ENCODE results near the gene DEPDC1B.

Gene DEPDC1B

DNA sequence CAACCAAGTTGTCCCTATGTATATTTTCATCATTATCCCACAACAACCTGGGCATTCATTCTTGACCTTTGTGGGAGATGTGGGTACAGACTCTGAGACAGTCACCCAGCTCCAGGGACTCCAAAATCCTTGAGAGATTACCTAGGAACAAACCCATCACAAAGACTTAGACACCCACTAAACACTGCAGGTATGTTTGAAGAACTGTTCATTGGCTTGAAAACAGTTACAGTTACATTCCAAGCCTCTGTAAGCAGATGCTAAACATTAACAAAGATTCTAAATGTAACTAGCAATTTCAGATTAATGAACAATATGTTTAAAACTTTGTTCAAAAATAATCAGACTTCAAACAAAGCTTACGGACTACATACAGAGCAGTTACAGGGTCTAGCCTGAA lies 24.7 kb downstream of the DEPDC1B start:
- H3K4me3 ChIP-seq (ENCODE audit: low read depth in 1 of 2, low read length in 2 of 2) = no peak overlapping the region
- no peak overlapping the region for H2AFZ ChIP-seq (ENCODE audit: low read depth, low read length)
- no peaks in the 10 kb centered on the region for H3K4me1 ChIP-seq (ENCODE audit: insufficient read depth, low read length)
- H3K79me2 ChIP-seq (ENCODE audit: insufficient read depth, low read length) = peaks cover 86% of the 10 kb centered on the region
- TF ChIP-seq EZH2 (IDR thresholded peaks at IDR 0.05; ENCODE audit: borderline replicate concordance, low read depth, low read length, severe bottlenecking) (no peak), CTCF (IDR thresholded peaks at IDR 0.05; ENCODE audit: borderline replicate concordance, extremely low read depth, low read length, poor library complexity, severe bottlenecking) (no peak)
- no peak overlapping the region for H3K27ac ChIP-seq (ENCODE audit: low read length)
- H3K27me3 ChIP-seq (ENCODE audit: insufficient read depth, low read length, poor library complexity) = no peaks in the 10 kb centered on the region
- H3K36me3 ChIP-seq (ENCODE audit: insufficient read depth, low read length) = peaks cover 13% of the 10 kb centered on the region; the same call in 1 of the 2 replicates
- ATAC-seq (ENCODE audit: insufficient read depth, low read depth) (no peak), DNase-seq (no peak)
- no peak overlapping the region for H3K9ac ChIP-seq (ENCODE audit: low read depth, low read length)
- no peak overlapping the region for H3K4me2 ChIP-seq (ENCODE audit: insufficient read depth, low read length)
- peaks cover 41% of the 10 kb centered on the region for H4K20me1 ChIP-seq (ENCODE audit: insufficient read depth, low read length)
- H3K9me3 ChIP-seq (ENCODE audit: insufficient read depth, low read length, severe bottlenecking) = no peaks in the 10 kb centered on the region

DNA sequence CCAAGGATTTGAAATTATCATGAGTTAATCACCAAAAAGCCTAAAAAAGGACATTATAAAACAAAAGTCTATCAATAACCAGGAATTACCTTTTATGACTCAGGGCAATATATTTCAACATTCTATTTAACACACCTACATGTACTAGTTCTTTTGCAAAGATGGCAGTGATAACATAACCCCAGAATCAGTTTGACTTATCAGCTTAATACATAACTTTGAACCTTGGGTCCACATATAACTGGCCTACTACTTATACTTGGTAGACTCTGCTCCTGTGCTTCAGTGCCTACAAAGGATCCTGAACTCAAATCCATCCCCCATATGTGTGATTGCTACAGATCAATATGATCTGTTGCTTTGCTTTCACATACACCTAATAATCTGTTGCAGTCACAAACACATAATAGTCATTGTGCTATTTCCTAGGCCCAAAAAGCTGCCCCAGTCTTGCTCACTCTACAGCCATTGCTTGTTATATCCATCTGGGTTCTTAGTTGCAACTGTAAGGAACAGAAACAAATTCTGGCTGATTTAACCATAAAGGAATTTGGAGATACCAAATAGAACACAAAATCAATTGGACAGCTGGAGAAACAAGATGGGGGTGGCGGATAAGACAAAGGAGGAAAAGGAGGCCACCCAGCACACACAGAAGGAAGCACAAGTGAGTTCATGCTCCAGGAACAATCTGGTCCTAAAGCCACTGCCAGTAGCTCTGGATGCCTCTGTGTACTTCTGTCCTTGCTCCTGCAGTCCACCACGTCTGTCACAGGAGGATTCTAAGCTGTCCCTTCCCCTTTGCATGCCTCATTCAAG lies 25.5 kb downstream of the DEPDC1B start:
- H3K27ac ChIP-seq (ENCODE audit: low read length) = no peak overlapping the region
- no peak for TF ChIP-seq CTCF (IDR thresholded peaks at IDR 0.05; ENCODE audit: borderline replicate concordance, extremely low read depth, low read length, poor library complexity, severe bottlenecking)
- TF ChIP-seq EZH2 (IDR thresholded peaks at IDR 0.05; ENCODE audit: borderline replicate concordance, low read depth, low read length, severe bottlenecking) = no peak
- no peak overlapping the region for H3K9ac ChIP-seq (ENCODE audit: low read depth, low read length)
- DNase-seq (no peak), ATAC-seq (ENCODE audit: insufficient read depth, low read depth) (no peak)
- peaks cover 80% of the 10 kb centered on the region for H3K79me2 ChIP-seq (ENCODE audit: insufficient read depth, low read length)
- no peaks in the 10 kb centered on the region for H3K4me1 ChIP-seq (ENCODE audit: insufficient read depth, low read length)
- peaks cover 42% of the 10 kb centered on the region for H4K20me1 ChIP-seq (ENCODE audit: insufficient read depth, low read length)
- peaks cover 13% of the 10 kb centered on the region; the same call in 1 of the 2 replicates for H3K36me3 ChIP-seq (ENCODE audit: insufficient read depth, low read length)
- no peak overlapping the region for H3K4me3 ChIP-seq (ENCODE audit: low read depth in 1 of 2, low read length in 2 of 2)
- no peaks in the 10 kb centered on the region for H3K27me3 ChIP-seq (ENCODE audit: insufficient read depth, low read length, poor library complexity)
- H3K9me3 ChIP-seq (ENCODE audit: insufficient read depth, low read length, severe bottlenecking) = no peaks in the 10 kb centered on the region
- H3K4me2 ChIP-seq (ENCODE audit: insufficient read depth, low read length) = no peak overlapping the region
- H2AFZ ChIP-seq (ENCODE audit: low read depth, low read length) = no peak overlapping the region

GRCh38 chr5:60673334-60673733 lies 26.6 kb downstream of the DEPDC1B start:
- no peak overlapping the region for H3K9ac ChIP-seq (ENCODE audit: low read depth, low read length)
- TF ChIP-seq EZH2 (IDR thresholded peaks at IDR 0.05; ENCODE audit: borderline replicate concordance, low read depth, low read length, severe bottlenecking) (no peak), CTCF (IDR thresholded peaks at IDR 0.05; ENCODE audit: borderline replicate concordance, extremely low read depth, low read length, poor library complexity, severe bottlenecking) (no peak)
- no peak overlapping the region for H3K4me2 ChIP-seq (ENCODE audit: insufficient read depth, low read length)
- no peaks in the 10 kb centered on the region for H3K9me3 ChIP-seq (ENCODE audit: insufficient read depth, low read length, severe bottlenecking)
- H2AFZ ChIP-seq (ENCODE audit: low read depth, low read length) = no peak overlapping the region
- peaks cover 79% of the 10 kb centered on the region for H3K79me2 ChIP-seq (ENCODE audit: insufficient read depth, low read length)
- H3K36me3 ChIP-seq (ENCODE audit: insufficient read depth, low read length) = peaks cover 13% of the 10 kb centered on the region; the same call in 1 of the 2 replicates
- H3K27ac ChIP-seq (ENCODE audit: low read length) = no peak overlapping the region
- no peaks in the 10 kb centered on the region for H3K27me3 ChIP-seq (ENCODE audit: insufficient read depth, low read length, poor library complexity)
- H3K4me1 ChIP-seq (ENCODE audit: insufficient read depth, low read length) = no peaks in the 10 kb centered on the region
- ATAC-seq (ENCODE audit: insufficient read depth, low read depth) (no peak), DNase-seq (no peak)
- no peak overlapping the region for H3K4me3 ChIP-seq (ENCODE audit: low read depth in 1 of 2, low read length in 2 of 2)
- H4K20me1 ChIP-seq (ENCODE audit: insufficient read depth, low read length) = peaks cover 46% of the 10 kb centered on the region

Measured in DND-41 (cell line).